ENCODE results near the gene TUBG1. TPM values are rescaled to one million over a fixed set of nuclear protein-coding genes. Genes with fewer than 3 reads are reported as not detected.
"Not testable (repeated sequence)": the region's sequence is repeated elsewhere in the genome, so short reads cannot be mapped to it uniquely, and the experiment has no call there.

TUBG1 gene
- total RNA-seq, 4 donors from 2014 or later: 30.6 to 89.0 (median 55.0) TPM

DNA sequence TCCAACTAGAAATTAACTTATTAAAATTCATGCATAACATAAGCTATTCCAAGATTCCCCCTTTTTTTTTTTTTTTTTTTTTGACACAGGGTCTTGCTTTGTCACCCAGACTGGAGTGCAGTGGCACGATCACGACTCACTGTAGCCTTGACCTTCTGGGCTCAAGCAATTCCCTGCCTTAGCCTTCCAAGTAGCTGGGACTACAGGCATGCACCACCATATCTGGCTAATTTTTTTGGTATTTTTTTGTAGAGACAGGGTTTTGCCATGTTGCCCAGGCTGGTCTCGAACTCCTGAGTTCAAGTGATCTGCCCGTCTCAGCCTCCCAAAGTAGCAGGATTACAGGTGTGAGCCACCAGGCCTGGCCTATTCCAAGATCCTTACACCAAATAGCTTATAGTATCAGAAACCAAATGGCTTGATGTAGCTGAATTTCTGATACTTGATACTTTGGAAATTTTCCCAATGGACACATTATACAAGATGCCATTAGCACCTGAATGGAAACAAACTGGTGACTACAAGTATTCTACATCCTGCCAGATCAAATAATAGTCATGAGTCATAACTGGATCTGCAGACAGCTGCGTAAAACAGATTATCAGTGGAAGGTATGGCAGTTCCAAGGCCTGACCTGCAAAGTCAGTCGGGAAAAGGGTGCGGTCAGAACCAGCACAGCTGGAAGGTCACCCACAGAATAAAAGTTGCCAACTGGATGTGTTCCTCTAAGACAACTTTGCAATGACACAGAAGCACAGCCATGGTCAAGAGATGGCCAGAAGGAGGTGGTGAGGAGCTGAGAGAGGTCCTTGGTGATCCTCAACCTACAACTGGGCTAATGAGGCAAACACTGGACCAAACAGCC, 14.5 kb downstream of the TUBG1 start:
- TF ChIP-seq, protein P1, sequence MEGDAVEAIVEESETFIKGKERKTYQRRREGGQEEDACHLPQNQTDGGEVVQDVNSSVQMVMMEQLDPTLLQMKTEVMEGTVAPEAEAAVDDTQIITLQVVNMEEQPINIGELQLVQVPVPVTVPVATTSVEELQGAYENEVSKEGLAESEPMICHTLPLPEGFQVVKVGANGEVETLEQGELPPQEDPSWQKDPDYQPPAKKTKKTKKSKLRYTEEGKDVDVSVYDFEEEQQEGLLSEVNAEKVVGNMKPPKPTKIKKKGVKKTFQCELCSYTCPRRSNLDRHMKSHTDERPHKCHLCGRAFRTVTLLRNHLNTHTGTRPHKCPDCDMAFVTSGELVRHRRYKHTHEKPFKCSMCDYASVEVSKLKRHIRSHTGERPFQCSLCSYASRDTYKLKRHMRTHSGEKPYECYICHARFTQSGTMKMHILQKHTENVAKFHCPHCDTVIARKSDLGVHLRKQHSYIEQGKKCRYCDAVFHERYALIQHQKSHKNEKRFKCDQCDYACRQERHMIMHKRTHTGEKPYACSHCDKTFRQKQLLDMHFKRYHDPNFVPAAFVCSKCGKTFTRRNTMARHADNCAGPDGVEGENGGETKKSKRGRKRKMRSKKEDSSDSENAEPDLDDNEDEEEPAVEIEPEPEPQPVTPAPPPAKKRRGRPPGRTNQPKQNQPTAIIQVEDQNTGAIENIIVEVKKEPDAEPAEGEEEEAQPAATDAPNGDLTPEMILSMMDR (IDR thresholded peaks at IDR 0.05): no peak
- no peak for TF ChIP-seq POLR2A (IDR thresholded peaks at IDR 0.05; ENCODE audit: low read depth)
- TF ChIP-seq EP300 (IDR thresholded peaks at IDR 0.05): no peak
- no peak for TF ChIP-seq POLR2AphosphoS5 (IDR thresholded peaks at IDR 0.05)
- Histone ChIP-seq H3K4me1 (peaks cover 0 to 3% (median under 1%) of the 10 kb centered on the region in 4 donors), H3K27ac (replicated peaks in 1 of 4) (no peak overlapping the region), H3K9me3 (no peaks in the 10 kb centered on the region), H3K4me3 (no peak overlapping the region), H3K27me3 (no peaks in the 10 kb centered on the region), H3K36me3 (no peaks in the 10 kb centered on the region)
- no peak for DNase-seq (ENCODE audit: extremely low spot score)
- 83% methylated on average over 7 of the region's 7 CpGs for WGBS
- intact Hi-C loops (cut with DNase I): no loop called here

DNA sequence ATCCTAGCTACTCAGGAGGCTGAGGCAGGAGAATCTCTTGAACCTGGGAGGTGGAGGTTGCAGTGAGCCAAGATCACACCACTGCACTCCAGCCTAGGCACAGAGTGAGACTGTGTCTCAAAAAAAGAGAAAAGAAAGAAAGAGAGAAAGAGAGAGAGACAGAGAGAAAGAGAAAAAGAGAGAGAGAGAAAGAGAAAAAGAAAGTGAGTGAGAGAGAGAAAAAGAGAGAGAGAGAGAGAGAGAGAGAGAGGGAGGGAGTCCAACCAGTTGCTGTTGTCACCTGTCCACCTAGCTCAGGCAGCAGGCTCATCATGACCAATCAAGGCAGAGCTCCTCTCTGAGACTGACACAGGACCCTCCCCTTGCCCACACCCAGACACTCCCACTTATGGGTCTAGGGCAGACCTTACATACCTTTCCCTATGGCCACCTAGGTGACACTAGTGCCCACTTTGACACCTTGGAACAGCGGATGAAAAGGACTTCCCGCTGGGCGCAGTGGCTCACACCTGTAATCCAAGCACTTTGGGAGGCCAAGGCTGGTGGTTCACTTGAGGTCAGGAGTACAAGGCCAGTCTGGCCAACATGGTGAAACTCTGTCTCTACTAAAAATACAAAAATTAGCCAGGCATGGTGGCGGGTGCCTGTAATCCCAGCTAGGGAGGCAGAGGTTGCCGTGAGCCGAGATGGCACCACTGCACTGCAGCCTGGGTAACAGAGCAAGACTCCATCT, 17.7 kb downstream of the TUBG1 start:
- H3K4me3 ChIP-seq; intact Hi-C loops (cut with DNase I); DNase-seq (ENCODE audit: extremely low spot score); H3K27me3 ChIP-seq; H3K9me3 ChIP-seq; H3K4me1 ChIP-seq; H3K36me3 ChIP-seq; H3K27ac ChIP-seq (replicated peaks in 1 of 4): not testable (repeated sequence)
- WGBS: 84% methylated on average over 3 of the region's 6 CpGs

GRCh38 chr17:42629411-42630009, 20.0 kb downstream of the TUBG1 start:
- Histone ChIP-seq H3K4me3 (no peak overlapping the region), H3K4me1 (no peaks in the 10 kb centered on the region), H3K27me3 (no peaks in the 10 kb centered on the region), H3K9me3 (no peaks in the 10 kb centered on the region), H3K27ac (replicated peaks in 1 of 4) (no peak overlapping the region), H3K36me3 (no peaks in the 10 kb centered on the region)
- no peak for TF ChIP-seq EP300 (IDR thresholded peaks at IDR 0.05)
- TF ChIP-seq POLR2A (IDR thresholded peaks at IDR 0.05; ENCODE audit: low read depth): no peak
- DNase-seq (ENCODE audit: extremely low spot score): no peak
- intact Hi-C loops (cut with DNase I): no loop called here
- WGBS: 79% methylated on average over 3 of the region's 3 CpGs

DNA sequence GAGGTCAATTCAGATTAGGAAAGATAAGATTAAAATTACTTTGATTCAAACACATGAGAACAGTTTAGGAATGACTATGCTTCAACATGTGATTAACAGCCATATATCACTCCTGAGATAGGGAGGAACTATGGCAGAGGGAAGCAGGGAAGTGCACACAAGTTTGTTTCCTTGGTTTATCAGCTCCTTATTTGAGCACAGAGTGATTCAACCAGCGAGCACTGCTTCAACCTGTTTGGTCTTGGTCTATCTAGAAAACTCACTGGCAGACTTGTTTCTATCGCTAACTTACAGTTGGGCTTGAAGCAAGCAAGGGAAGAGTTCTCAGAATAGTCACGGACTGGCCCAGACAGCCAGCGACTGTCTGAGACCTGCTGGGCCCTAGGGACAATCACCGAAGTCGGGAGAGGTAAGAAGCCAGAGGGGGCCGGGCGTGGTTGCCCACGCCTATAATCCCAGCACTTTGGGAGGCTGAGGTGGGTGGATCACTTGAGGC, 23.5 kb downstream of the TUBG1 start:
- TF ChIP-seq EP300 (IDR thresholded peaks at IDR 0.05) (no peak), POLR2AphosphoS5 (IDR thresholded peaks at IDR 0.05) (no peak), POLR2A (IDR thresholded peaks at IDR 0.05; ENCODE audit: low read depth) (no peak)
- TF ChIP-seq, protein P1 (IDR thresholded peaks at IDR 0.05): no peak
- H3K4me3 ChIP-seq: no peak overlapping the region
- no peak for DNase-seq (ENCODE audit: extremely low spot score)
- no peaks in the 10 kb centered on the region for H3K27me3 ChIP-seq
- H3K4me1 ChIP-seq: no peaks in the 10 kb centered on the region
- no peak overlapping the region for H3K27ac ChIP-seq (replicated peaks in 1 of 4)
- H3K9me3 ChIP-seq: no peaks in the 10 kb centered on the region
- 77% methylated on average over 9 of the region's 9 CpGs for WGBS
- no peaks in the 10 kb centered on the region for H3K36me3 ChIP-seq
- intact Hi-C loops (cut with DNase I): no loop called here

DNA sequence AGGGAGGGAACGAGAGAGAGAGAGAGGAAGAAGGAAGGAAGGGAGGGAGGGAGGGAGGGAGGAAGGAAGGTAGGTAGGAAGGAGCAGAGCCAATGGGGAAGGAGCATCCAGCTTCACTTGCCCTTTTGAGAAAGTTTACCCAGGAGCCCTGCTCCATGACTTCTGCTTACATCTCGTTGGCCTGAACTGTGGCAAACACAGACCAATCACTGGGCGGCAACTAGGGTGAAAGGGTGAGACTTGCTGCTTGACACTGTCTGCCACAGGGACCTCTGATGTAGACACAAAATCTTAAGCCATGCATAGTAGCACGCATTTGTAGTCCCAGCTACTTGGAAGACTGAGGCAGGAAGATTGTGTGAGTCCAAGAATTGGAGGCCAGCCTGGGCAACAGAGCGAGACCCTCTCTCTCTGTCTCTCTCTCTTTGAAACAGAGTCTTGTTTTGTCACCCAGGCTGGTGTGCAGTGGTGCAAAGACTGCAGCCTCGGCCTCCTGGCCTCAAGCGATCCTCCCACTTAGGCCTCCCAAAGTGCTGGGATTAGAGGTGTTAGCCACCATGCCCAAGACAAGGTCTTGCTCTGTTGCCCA, 30.1 kb downstream of the TUBG1 start:
- no peak for DNase-seq (ENCODE audit: extremely low spot score)

More for the DNA sequence above, 30.1 kb downstream of the TUBG1 start:
- Histone ChIP-seq H3K27ac (replicated peaks in 1 of 4) (no peak overlapping the region), H3K4me1 (no peaks in the 10 kb centered on the region), H3K36me3 (no peaks in the 10 kb centered on the region), H3K4me3 (no peak overlapping the region), H3K9me3 (no peaks in the 10 kb centered on the region), H3K27me3 (no peaks in the 10 kb centered on the region)
- intact Hi-C loops (cut with DNase I): no loop called here
- 80% methylated on average over 6 of the region's 7 CpGs for WGBS
- TF ChIP-seq, protein P1 (IDR thresholded peaks at IDR 0.05): no peak
- TF ChIP-seq POLR2AphosphoS5 (IDR thresholded peaks at IDR 0.05) (no peak), POLR2A (IDR thresholded peaks at IDR 0.05; ENCODE audit: low read depth) (no peak), EP300 (IDR thresholded peaks at IDR 0.05) (no peak)
